Measurements from ENCODE around the gene EVC2.
"Not testable (repeated sequence)": the region's sequence is repeated elsewhere in the genome, so short reads cannot be mapped to it uniquely, and the experiment has no call there.

Gene EVC2

GRCh38 chr4:5611750-5612149, 96.6 kb downstream of the EVC2 start:
- TF ChIP-seq Cebpa-rat (IDR thresholded peaks at IDR 0.05), result no peak
- H3K27me3 ChIP-seq, result no peaks in the 10 kb centered on the region
- H3K4me3 ChIP-seq, result no peak overlapping the region
- no peak overlapping the region for H3K9ac ChIP-seq
- peaks cover 0 to 43% (median 19%) of the 10 kb centered on the region in 11 experiments; a peak in 15 of 22 replicates for H3K36me3 ChIP-seq
- H3K9me3 ChIP-seq (replicated peaks in 1 of 11), result no peaks in the 10 kb centered on the region
- no peaks in the 10 kb centered on the region for H3K4me1 ChIP-seq
- no peak overlapping the region for H3K4me2 ChIP-seq
- H3K27ac ChIP-seq, result no peak overlapping the region
- peaks cover 0 to 6% (median 0%) of the 10 kb centered on the region in 11 experiments; a peak in 1 of 22 replicates for H4K20me1 ChIP-seq

DNA sequence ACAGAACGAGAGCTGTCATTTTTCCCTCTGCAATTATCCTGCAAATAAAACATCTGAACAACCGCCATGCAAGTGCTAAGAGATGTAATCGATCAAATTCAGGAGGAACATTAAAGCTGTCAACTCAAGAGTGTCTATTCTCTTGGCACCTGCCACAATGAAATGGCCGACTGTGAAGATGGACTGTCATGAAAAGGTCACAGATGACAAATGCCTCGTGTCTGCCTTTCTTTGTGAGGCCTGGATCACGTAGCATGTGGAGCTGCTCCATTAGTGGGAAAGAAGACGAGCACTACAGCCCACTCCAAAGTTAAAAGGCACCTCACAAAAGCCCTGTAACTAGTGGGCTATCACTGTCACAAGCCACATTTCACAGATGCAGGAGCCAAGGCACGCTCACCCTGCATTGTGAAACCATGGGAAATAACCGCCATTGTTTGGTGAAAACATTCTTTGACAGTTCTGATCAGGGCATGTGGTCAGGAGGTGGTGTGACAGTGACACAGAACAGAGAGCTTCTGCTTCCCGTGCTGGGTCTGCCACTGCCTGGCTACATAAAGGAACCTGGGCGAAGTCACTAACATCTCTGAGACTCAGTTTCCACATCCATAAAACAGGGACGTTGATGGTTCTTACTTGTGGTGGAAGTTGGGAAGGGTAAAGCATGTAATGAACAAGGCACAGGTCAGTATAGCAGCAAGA, 98.9 kb downstream of the EVC2 start:
- Histone ChIP-seq H4K20me1 (peaks cover 0 to 6% (median 0%) of the 10 kb centered on the region in 11 experiments; a peak in 1 of 22 replicates), H3K36me3 (peaks cover 0 to 32% (median 3%) of the 10 kb centered on the region in 11 experiments; a peak in 10 of 22 replicates), H3K4me2 (no peak overlapping the region), H3K27me3 (no peaks in the 10 kb centered on the region), H3K4me3 (no peak overlapping the region), H3K9ac (no peak overlapping the region), H3K9me3 (replicated peaks in 1 of 11) (no peaks in the 10 kb centered on the region), H3K27ac (no peak overlapping the region), H3K4me1 (no peaks in the 10 kb centered on the region)
- TF ChIP-seq Cebpa-rat (IDR thresholded peaks at IDR 0.05), result no peak

GRCh38 chr4:5593828-5594227, 114.5 kb downstream of the EVC2 start:
- H3K4me2 ChIP-seq, H3K27me3 ChIP-seq, H3K27ac ChIP-seq, H4K20me1 ChIP-seq, H3K4me3 ChIP-seq, H3K4me1 ChIP-seq, H3K9ac ChIP-seq: not testable (repeated sequence)
- peaks cover 4 to 17% (median 12%) of the 10 kb centered on the region in 11 experiments; a peak in 13 of 22 replicates for H3K9me3 ChIP-seq (replicated peaks in 1 of 11)
- H3K36me3 ChIP-seq, result peaks cover 12 to 40% (median 20%) of the 10 kb centered on the region in 11 experiments; a peak in 14 of 22 replicates

DNA sequence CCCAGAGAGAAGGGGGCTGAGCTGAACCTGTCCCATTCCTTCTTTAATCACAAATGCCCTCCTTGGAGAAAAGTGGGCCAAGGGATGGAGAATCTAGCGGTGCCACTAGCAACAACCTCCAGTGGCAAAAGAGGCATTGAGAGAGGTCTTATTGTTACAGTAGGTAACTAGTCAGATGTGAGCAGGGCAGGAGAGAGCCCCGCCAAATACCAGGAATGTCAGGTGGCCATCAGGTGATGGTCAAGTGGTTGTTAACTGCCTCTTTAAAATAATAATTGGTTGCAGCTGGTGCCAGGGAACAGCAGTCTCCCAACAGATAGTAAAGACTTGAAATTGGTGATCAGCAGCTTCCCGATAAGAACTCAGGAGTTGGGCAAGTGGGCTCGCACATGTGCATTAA, 116.1 kb downstream of the EVC2 start:
- Histone ChIP-seq H3K9ac (no peak overlapping the region), H3K27ac (no peak overlapping the region), H4K20me1 (no peaks in the 10 kb centered on the region), H3K4me3 (no peak overlapping the region), H3K9me3 (replicated peaks in 1 of 11) (peaks cover 16 to 31% (median 24%) of the 10 kb centered on the region in 11 experiments; a peak in 20 of 22 replicates), H3K36me3 (peaks cover 14 to 41% (median 25%) of the 10 kb centered on the region in 11 experiments; a peak in 15 of 22 replicates), H3K27me3 (no peaks in the 10 kb centered on the region), H3K4me1 (no peaks in the 10 kb centered on the region), H3K4me2 (no peak overlapping the region)
- no peak for TF ChIP-seq Cebpa-rat (IDR thresholded peaks at IDR 0.05)

DNA sequence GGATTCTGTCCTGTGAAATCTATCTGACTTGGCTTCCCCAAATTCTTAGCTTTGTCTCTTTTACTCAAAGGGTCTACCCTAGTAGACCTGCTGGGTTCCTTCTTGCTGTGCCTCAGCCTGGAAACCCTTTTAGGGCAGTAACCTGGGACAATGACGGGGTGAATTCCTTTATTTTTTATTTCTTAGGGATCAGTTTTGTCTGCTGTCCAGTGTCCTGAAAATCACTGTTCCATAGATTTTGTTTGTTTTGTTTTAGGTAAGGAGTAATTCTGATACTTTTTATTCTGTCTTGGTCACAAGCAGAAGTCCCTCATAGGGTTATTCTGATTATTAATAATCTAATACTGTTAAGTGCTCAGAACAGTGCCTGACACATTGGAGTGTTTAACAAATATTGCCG, 118.9 kb downstream of the EVC2 start:
- no peak for TF ChIP-seq Cebpa-rat (IDR thresholded peaks at IDR 0.05)
- Histone ChIP-seq H3K4me3 (no peak overlapping the region), H3K27ac (no peak overlapping the region), H3K4me1 (no peaks in the 10 kb centered on the region), H3K4me2 (no peak overlapping the region), H3K9ac (no peak overlapping the region), H3K9me3 (replicated peaks in 1 of 11) (peaks cover 17 to 34% (median 25%) of the 10 kb centered on the region in 11 experiments; a peak in 20 of 22 replicates), H3K36me3 (peaks cover 14 to 46% (median 29%) of the 10 kb centered on the region in 11 experiments; a peak in 17 of 22 replicates), H4K20me1 (no peaks in the 10 kb centered on the region), H3K27me3 (no peaks in the 10 kb centered on the region)

DNA sequence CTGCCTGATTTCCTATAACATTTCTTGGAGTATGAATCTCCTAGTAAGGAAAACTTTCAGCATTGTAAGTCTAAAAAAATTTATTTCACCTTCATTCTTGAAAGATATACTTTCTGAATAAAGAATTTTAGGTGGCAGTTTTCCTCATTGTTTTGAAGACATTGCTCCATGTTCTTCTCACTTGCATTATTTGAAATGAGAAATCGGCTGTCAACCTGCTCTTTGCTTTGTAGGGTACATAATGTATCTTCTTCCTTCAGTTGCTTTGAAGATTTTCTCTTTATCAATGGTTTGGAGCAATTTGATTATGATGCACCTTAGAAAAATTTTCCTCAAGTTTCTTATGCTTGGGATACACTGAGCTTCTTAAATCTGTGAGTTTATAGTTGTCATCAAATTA, 120.3 kb downstream of the EVC2 start:
- peaks cover 14 to 45% (median 30%) of the 10 kb centered on the region in 11 experiments; a peak in 17 of 22 replicates for H3K36me3 ChIP-seq
- H3K9ac ChIP-seq, result no peak overlapping the region
- H3K9me3 ChIP-seq (replicated peaks in 1 of 11), result peaks cover 11 to 34% (median 22%) of the 10 kb centered on the region in 11 experiments; a peak in 20 of 22 replicates
- H3K4me3 ChIP-seq, result no peak overlapping the region
- no peaks in the 10 kb centered on the region for H3K27me3 ChIP-seq
- no peaks in the 10 kb centered on the region for H4K20me1 ChIP-seq
- no peak for TF ChIP-seq Cebpa-rat (IDR thresholded peaks at IDR 0.05)
- H3K4me2 ChIP-seq, result no peak overlapping the region
- no peak overlapping the region for H3K27ac ChIP-seq
- no peaks in the 10 kb centered on the region for H3K4me1 ChIP-seq

- no peak overlapping the region for H3K9ac ChIP-seq
- H3K4me2 ChIP-seq, result no peak overlapping the region
- no peaks in the 10 kb centered on the region for H4K20me1 ChIP-seq
- H3K4me1 ChIP-seq, result peaks cover 0 to 9% (median 0%) of the 10 kb centered on the region in 10 experiments; a peak in 2 of 20 replicates
- no peaks in the 10 kb centered on the region for H3K27me3 ChIP-seq
- no peak for TF ChIP-seq Cebpa-rat (IDR thresholded peaks at IDR 0.05)
- H3K4me3 ChIP-seq, result no peak overlapping the region
- peaks cover 0 to 35% (median 21%) of the 10 kb centered on the region in 11 experiments; a peak in 15 of 22 replicates for H3K36me3 ChIP-seq
- no peak overlapping the region for H3K27ac ChIP-seq
- peaks cover 0 to 2% (median 0%) of the 10 kb centered on the region in 11 experiments; a peak in 1 of 22 replicates for H3K9me3 ChIP-seq (replicated peaks in 1 of 11)
Observed at GRCh38 chr4:5575941-5576340, 132.4 kb downstream of the EVC2 start.

- Histone ChIP-seq H3K27ac (no peak overlapping the region), H3K4me1 (peaks cover 0 to 9% (median 0%) of the 10 kb centered on the region in 10 experiments; a peak in 2 of 20 replicates), H3K9me3 (replicated peaks in 1 of 11) (no peaks in the 10 kb centered on the region), H3K27me3 (no peaks in the 10 kb centered on the region), H3K4me3 (no peak overlapping the region), H4K20me1 (no peaks in the 10 kb centered on the region), H3K9ac (no peak overlapping the region), H3K4me2 (no peak overlapping the region), H3K36me3 (peaks cover 0 to 35% (median 21%) of the 10 kb centered on the region in 11 experiments; a peak in 14 of 22 replicates)
- no peak for TF ChIP-seq Cebpa-rat (IDR thresholded peaks at IDR 0.05)
Observed at GRCh38 chr4:5574386-5574785, 134.0 kb downstream of the EVC2 start.

DNA sequence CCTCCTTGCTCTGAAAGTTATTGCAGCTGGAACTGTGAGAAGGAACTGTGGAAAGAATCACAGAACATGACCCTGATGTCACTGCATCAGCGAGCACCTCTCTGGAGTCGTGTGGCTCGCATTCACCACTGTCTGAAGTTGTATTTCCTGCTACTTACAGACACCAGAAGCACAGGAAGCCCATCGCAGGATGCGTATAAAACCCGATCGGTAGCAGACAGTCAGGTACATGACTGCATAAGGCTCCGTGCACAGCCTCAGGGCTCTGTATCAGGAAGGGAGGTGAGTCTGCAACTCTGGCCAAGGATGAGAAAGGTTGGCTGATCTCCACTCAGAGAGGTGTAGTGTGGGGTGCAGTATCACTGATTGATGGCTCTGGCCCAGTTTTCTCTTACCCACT, 134.4 kb downstream of the EVC2 start:
- H3K4me2 ChIP-seq, result no peak overlapping the region
- no peaks in the 10 kb centered on the region for H3K27me3 ChIP-seq
- no peak overlapping the region for H3K4me3 ChIP-seq
- peaks cover 0 to 9% (median 0%) of the 10 kb centered on the region in 10 experiments; a peak in 2 of 20 replicates for H3K4me1 ChIP-seq
- no peaks in the 10 kb centered on the region for H3K9me3 ChIP-seq (replicated peaks in 1 of 11)
- TF ChIP-seq Cebpa-rat (IDR thresholded peaks at IDR 0.05), result no peak
- H3K9ac ChIP-seq, result no peak overlapping the region
- H3K27ac ChIP-seq, result no peak overlapping the region
- H4K20me1 ChIP-seq, result no peaks in the 10 kb centered on the region
- peaks cover 0 to 35% (median 21%) of the 10 kb centered on the region in 11 experiments; a peak in 14 of 22 replicates for H3K36me3 ChIP-seq

All from BLaER1 treated with 17β-estradiol and CSF1 and Interleukin-3, amounts not matched to agents 10 nM and 100 nM (cell line).